H9 (cell line): Measurements from ENCODE around the gene CEP85L. TPM values are rescaled to one million over a fixed set of nuclear protein-coding genes. Genes with fewer than 3 reads are reported as not detected.

Source experiments
- DNase-seq: peaks from one replicate; pipeline ENCODE4 v3.0.0-alpha.2; 2017
- H2AFZ ChIP-seq: one replicate; pipeline ENCODE4 v1.6.1; 2013; ENCODE audit warnings: mild to moderate bottlenecking, low read length, control low read depth, moderate library complexity
- H2AK5ac ChIP-seq: 2 replicates; pipeline ENCODE4 v1.6.1; 2013; ENCODE audit warnings: low read length, control low read depth, mixed read lengths; ENCODE audit not compliant: insufficient read length
- H2BK120ac ChIP-seq: one replicate; pipeline ENCODE4 v1.6.1; 2013; ENCODE audit warnings: low read depth, mild to moderate bottlenecking, low read length, control low read depth, inconsistent platforms; ENCODE audit not compliant: poor library complexity, severe bottlenecking
- H2BK12ac ChIP-seq: 2 replicates; pipeline ENCODE4 v1.6.1; 2013; ENCODE audit warnings: low read length, control low read depth, mixed read lengths, low read depth; ENCODE audit not compliant: insufficient read length
- H2BK15ac ChIP-seq: 2 replicates; pipeline ENCODE4 v1.6.1; 2013; ENCODE audit warnings: low read depth, low read length, control low read depth
- H2BK20ac ChIP-seq: one replicate; pipeline ENCODE4 v1.6.1; 2013; ENCODE audit warnings: low read depth, mild to moderate bottlenecking, low read length, control low read depth, inconsistent platforms; ENCODE audit not compliant: poor library complexity, severe bottlenecking
- H2BK5ac ChIP-seq: 2 replicates; pipeline ENCODE4 v1.6.1; 2013; ENCODE audit warnings: low read length, control low read depth, mixed read lengths; ENCODE audit not compliant: insufficient read length
- H3K14ac ChIP-seq: 2 replicates; pipeline ENCODE4 v1.6.1; 2013; ENCODE audit warnings: low read length, control low read depth; ENCODE audit not compliant: insufficient read depth
- H3K18ac ChIP-seq: 2 replicates; pipeline ENCODE4 v1.6.1; 2013; ENCODE audit warnings: low read depth, mild to moderate bottlenecking, mixed read lengths, low read length, control low read depth; ENCODE audit not compliant: insufficient read length
- H3K23ac ChIP-seq: 2 replicates; pipeline ENCODE4 v1.6.1; 2013; ENCODE audit warnings: low read length, control low read depth, mixed read lengths, low read depth; ENCODE audit not compliant: insufficient read length
- H3K23me2 ChIP-seq: 2 replicates; pipeline ENCODE4 v1.6.1; 2013; ENCODE audit warnings: low read depth, mild to moderate bottlenecking, mixed read lengths, low read length, control low read depth; ENCODE audit not compliant: insufficient read length, poor library complexity, severe bottlenecking
- H3K27ac ChIP-seq: 2 replicates; pipeline ENCODE4 v1.5.1; 2013; ENCODE audit warnings: low read length, control low read depth, mixed read lengths, low read depth; ENCODE audit not compliant: insufficient read length
- H3K27me3 ChIP-seq: 2 replicates; pipeline ENCODE4 v1.6.1; 2013; ENCODE audit warnings: low read length, control low read depth, inconsistent platforms; ENCODE audit not compliant: insufficient read depth
- H3K4ac ChIP-seq: 2 replicates; pipeline ENCODE4 v1.6.1; 2013; ENCODE audit warnings: low read depth, mild to moderate bottlenecking, control low read depth, inconsistent platforms, low read length, moderate library complexity
- H3K4me1 ChIP-seq: 2 replicates; pipeline ENCODE4 v1.6.1; 2013; ENCODE audit warnings: low read length, control low read depth, inconsistent platforms; ENCODE audit not compliant: insufficient read depth
- H3K4me2 ChIP-seq: 2 replicates; pipeline ENCODE4 v1.6.1; 2013; ENCODE audit warnings: low read length, control low read depth, mixed read lengths; ENCODE audit not compliant: insufficient read length, insufficient read depth
- H3K56ac ChIP-seq: 2 replicates; pipeline ENCODE4 v1.6.1; 2013; ENCODE audit warnings: low read depth, mild to moderate bottlenecking, mixed read lengths, low read length, control low read depth; ENCODE audit not compliant: insufficient read length
- H3K79me1 ChIP-seq: 2 replicates; pipeline ENCODE4 v1.6.1; 2013; ENCODE audit warnings: low read depth, mild to moderate bottlenecking, moderate library complexity, low read length, control low read depth, inconsistent platforms; ENCODE audit not compliant: insufficient read depth, poor library complexity, severe bottlenecking
- H3K79me2 ChIP-seq: 2 replicates; pipeline ENCODE4 v1.6.1; 2013; ENCODE audit warnings: low read length, control low read depth, inconsistent platforms; ENCODE audit not compliant: insufficient read depth
- H3K9ac ChIP-seq: 2 replicates; pipeline ENCODE4 v1.6.1; 2013; ENCODE audit warnings: low read length, control low read depth, mixed read lengths; ENCODE audit not compliant: insufficient read length; ENCODE audit errors: extremely low read depth
- H3K9me3 ChIP-seq: one replicate; pipeline ENCODE4 v1.6.1; 2013; ENCODE audit warnings: low read depth, low read length, inconsistent platforms; ENCODE audit not compliant: control insufficient read depth
- H3T11ph ChIP-seq: one replicate; pipeline ENCODE4 v1.6.1; 2013; ENCODE audit warnings: mild to moderate bottlenecking, low read length, control low read depth, inconsistent platforms
- H4K20me1 ChIP-seq: one replicate; pipeline ENCODE4 v1.6.1; 2013; ENCODE audit not compliant: control insufficient read depth, insufficient read length, insufficient read depth
- H4K5ac ChIP-seq: 2 replicates; pipeline ENCODE4 v1.6.1; 2013; ENCODE audit warnings: low read depth, mild to moderate bottlenecking, mixed read lengths, low read length, control low read depth; ENCODE audit not compliant: insufficient read length
- H4K8ac ChIP-seq: replicated peaks from 2 replicates; pipeline ENCODE4 v1.6.1; 2013; ENCODE audit warnings: low read length, control low read depth, mixed read lengths, low read depth; ENCODE audit not compliant: insufficient read length
- H4K91ac ChIP-seq: 2 replicates; pipeline ENCODE4 v1.6.1; 2013; ENCODE audit warnings: low read depth, mild to moderate bottlenecking, moderate library complexity, mixed read lengths, low read length, control low read depth; ENCODE audit not compliant: insufficient read length
- H3K27ac Mint-ChIP-seq, 3 experiments: 2 replicates in 2 of 3; 3 replicates in 1 of 3; pipeline ENCODE4 v1.8.0; 2020 to 2021; ENCODE audit warnings: mixed read lengths in 3 of 3, mild to moderate bottlenecking in 1 of 3, moderate library complexity in 1 of 3
- H3K27me3 Mint-ChIP-seq: 2 replicates; pipeline ENCODE4 v1.8.0; 2021; ENCODE audit warnings: low read depth, mild to moderate bottlenecking, moderate library complexity, mixed read lengths
- H3K36me3 Mint-ChIP-seq, 3 experiments: 2 replicates in 2 of 3; 3 replicates in 1 of 3; pipeline ENCODE4 v1.8.0; 2020 to 2021; ENCODE audit warnings: low read depth in 3 of 3, mixed read lengths in 3 of 3; ENCODE audit not compliant: insufficient read depth in 1 of 3
- H3K4me1 Mint-ChIP-seq, 2 experiments: 2 replicates each; pipeline ENCODE4 v1.8.0; 2020; ENCODE audit warnings: mixed read lengths in 2 of 2
- H3K4me3 Mint-ChIP-seq, 2 experiments: 2 replicates in 1 of 2; 3 replicates in 1 of 2; pipeline ENCODE4 v1.8.0; 2020 to 2021; ENCODE audit warnings: mild to moderate bottlenecking in 2 of 2, mixed read lengths in 2 of 2, moderate library complexity in 1 of 2
- H3K9me3 Mint-ChIP-seq, 2 experiments: 2 replicates in 1 of 2; 3 replicates in 1 of 2; pipeline ENCODE4 v1.8.0; 2020; ENCODE audit warnings: mild to moderate bottlenecking in 2 of 2, mixed read lengths in 2 of 2, moderate library complexity in 1 of 2
- WGBS: extraction: QIAGEN DNeasy Blood & Tissue Kit; methylation state at CpG from one replicate; pipeline ENCODE4 v1.1.7; 2013; ENCODE audit warnings: missing lambda C conversion rate, low lambda C conversion rate, mixed read lengths; ENCODE audit not compliant: insufficient read length; ENCODE audit errors: extremely low coverage; 5-methylcytosine and 5-hydroxymethylcytosine counted together
- total RNA-seq: library from RNA; stranded (reverse); gene quantifications from 2 replicates; pipeline ENCODE4 v1.2.1, GENCODE V29; 2021
- TF ChIP-seq, protein P1 (sequence below): fragments of 200-600 bp; sonication (generic); conservative IDR thresholded peaks from 3 replicates; pipeline ENCODE4 v1.8.0; 2021; ENCODE audit warnings: antibody characterized with exemption, mild to moderate bottlenecking

Gene CEP85L
- total RNA-seq, 1 experiment from 2014 or later: 3.8 TPM

DNA sequence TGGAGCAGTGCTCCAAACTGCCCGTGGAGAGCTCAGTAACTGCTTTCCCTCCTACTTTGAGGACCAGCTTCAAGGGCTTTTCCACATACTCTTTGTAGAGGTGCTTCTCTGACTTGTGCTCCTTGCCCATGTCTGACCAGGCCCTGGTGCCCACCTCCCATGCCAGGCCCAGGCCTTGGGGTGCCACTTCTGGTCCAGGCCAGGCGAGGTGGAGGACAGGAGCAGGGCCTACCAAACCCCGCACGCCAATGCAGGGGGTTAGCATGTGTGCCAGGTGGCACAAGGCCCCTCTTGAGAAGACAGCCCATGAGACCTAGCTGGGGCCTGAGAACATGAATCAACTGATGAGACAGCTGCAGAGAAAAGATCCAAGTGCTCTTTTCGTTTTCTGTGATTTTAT is 150.3 kb downstream of the CEP85L start:
- H3K79me1 ChIP-seq: no peaks in the 10 kb centered on the region
- Mint-ChIP-seq H3K36me3 (peaks cover 8 to 13% (median 8%) of the 10 kb centered on the region in 3 experiments), H3K4me1 (no peaks in the 10 kb centered on the region), H3K27me3 (no peaks in the 10 kb centered on the region), H3K27ac (no peak overlapping the region), H3K4me3 (no peak overlapping the region), H3K9me3 (peaks cover 9 to 11% of the 10 kb centered on the region in 2 experiments; a peak in 4 of 5 replicates)
- TF ChIP-seq, protein P1, sequence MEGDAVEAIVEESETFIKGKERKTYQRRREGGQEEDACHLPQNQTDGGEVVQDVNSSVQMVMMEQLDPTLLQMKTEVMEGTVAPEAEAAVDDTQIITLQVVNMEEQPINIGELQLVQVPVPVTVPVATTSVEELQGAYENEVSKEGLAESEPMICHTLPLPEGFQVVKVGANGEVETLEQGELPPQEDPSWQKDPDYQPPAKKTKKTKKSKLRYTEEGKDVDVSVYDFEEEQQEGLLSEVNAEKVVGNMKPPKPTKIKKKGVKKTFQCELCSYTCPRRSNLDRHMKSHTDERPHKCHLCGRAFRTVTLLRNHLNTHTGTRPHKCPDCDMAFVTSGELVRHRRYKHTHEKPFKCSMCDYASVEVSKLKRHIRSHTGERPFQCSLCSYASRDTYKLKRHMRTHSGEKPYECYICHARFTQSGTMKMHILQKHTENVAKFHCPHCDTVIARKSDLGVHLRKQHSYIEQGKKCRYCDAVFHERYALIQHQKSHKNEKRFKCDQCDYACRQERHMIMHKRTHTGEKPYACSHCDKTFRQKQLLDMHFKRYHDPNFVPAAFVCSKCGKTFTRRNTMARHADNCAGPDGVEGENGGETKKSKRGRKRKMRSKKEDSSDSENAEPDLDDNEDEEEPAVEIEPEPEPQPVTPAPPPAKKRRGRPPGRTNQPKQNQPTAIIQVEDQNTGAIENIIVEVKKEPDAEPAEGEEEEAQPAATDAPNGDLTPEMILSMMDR: no peak
- no peak overlapping the region for H3K23ac ChIP-seq
- no peak overlapping the region for H2AK5ac ChIP-seq
- WGBS: no CpG with 5 or more reads among the region's 5 CpGs
- H3K18ac ChIP-seq: no peak overlapping the region
- no peaks in the 10 kb centered on the region for H3K9me3 ChIP-seq
- H4K5ac ChIP-seq: no peak overlapping the region
- no peaks in the 10 kb centered on the region for H3K23me2 ChIP-seq
- H2BK20ac ChIP-seq: no peak overlapping the region
- no peak overlapping the region for H2BK5ac ChIP-seq
- H3K9ac ChIP-seq: no peak overlapping the region
- H3T11ph ChIP-seq: no peak overlapping the region
- DNase-seq: no peak
- H2BK120ac ChIP-seq: no peak overlapping the region
- no peak overlapping the region for H4K91ac ChIP-seq
- H3K4ac ChIP-seq: no peak overlapping the region
- H3K4me2 ChIP-seq: no peak overlapping the region
- H4K8ac ChIP-seq: no peak overlapping the region
- no peaks in the 10 kb centered on the region for H3K27me3 ChIP-seq
- no peaks in the 10 kb centered on the region for H3K79me2 ChIP-seq
- no peak overlapping the region for H2AFZ ChIP-seq
- no peak overlapping the region; the same call in 1 of the 2 replicates for H3K14ac ChIP-seq
- no peaks in the 10 kb centered on the region for H4K20me1 ChIP-seq
- H2BK12ac ChIP-seq: no peak overlapping the region
- no peak overlapping the region for H3K27ac ChIP-seq
- no peak overlapping the region for H2BK15ac ChIP-seq
- no peak overlapping the region for H3K56ac ChIP-seq
- no peaks in the 10 kb centered on the region for H3K4me1 ChIP-seq
